Stimulated activated CD4-positive, alpha-beta T cell treated with anti-CD3 and anti-CD28 coated beads, Interleukin-4, amount 100 ng/mL, for 48 hours (primary cell): ENCODE data around the gene RAB43.

Source experiments
- DNase-seq, 2 donors: peaks; one replicate each; pipeline ENCODE4 v3.0.0-alpha.2; 2020; ENCODE audit warnings: low read depth in 2 of 2

The RAB43 gene

GRCh38 chr3:129038121-129038855, 83.3 kb downstream of the RAB43 start:
- no peak for DNase-seq
